ENCODE measurements around the gene RSL1D1.

Gene RSL1D1

DNA sequence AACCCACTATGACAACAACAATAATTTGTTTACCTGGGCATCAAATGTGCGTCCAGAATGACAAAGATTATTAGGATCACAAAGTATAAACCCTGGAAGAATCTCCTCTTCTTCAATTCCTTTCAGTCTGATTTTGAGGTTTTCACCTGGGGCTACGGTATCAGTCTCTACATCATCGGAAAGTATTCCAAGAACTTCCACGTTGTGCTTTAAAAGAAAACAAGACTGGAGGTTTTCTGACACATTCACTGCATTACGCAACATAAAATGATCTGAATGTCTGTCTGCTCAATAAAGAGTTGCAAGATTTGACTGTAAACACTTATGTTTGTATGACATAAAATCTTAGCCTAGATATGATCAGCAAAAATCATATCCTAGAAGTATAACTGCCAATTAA is 26.0 kb upstream of the RSL1D1 start:
- DNase-seq (ENCODE audit: low spot score) (no peak), ATAC-seq (ENCODE audit: low read depth) (no peak)
- Histone ChIP-seq H3K4me3 (ENCODE audit: severe bottlenecking) (no peak overlapping the region), H3K27ac (ENCODE audit: poor library complexity, severe bottlenecking) (no peak overlapping the region), H3K9me3 (ENCODE audit: severe bottlenecking) (no peaks in the 10 kb centered on the region), H3K36me3 (ENCODE audit: low read depth) (peaks cover 100% of the 10 kb centered on the region), H3K4me1 (ENCODE audit: insufficient read depth, poor library complexity, severe bottlenecking) (no peaks in the 10 kb centered on the region), H3K27me3 (ENCODE audit: insufficient read depth, poor library complexity, severe bottlenecking) (no peaks in the 10 kb centered on the region)
- TF ChIP-seq, protein P1, sequence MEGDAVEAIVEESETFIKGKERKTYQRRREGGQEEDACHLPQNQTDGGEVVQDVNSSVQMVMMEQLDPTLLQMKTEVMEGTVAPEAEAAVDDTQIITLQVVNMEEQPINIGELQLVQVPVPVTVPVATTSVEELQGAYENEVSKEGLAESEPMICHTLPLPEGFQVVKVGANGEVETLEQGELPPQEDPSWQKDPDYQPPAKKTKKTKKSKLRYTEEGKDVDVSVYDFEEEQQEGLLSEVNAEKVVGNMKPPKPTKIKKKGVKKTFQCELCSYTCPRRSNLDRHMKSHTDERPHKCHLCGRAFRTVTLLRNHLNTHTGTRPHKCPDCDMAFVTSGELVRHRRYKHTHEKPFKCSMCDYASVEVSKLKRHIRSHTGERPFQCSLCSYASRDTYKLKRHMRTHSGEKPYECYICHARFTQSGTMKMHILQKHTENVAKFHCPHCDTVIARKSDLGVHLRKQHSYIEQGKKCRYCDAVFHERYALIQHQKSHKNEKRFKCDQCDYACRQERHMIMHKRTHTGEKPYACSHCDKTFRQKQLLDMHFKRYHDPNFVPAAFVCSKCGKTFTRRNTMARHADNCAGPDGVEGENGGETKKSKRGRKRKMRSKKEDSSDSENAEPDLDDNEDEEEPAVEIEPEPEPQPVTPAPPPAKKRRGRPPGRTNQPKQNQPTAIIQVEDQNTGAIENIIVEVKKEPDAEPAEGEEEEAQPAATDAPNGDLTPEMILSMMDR (IDR thresholded peaks at IDR 0.05; ENCODE audit: poor library complexity, severe bottlenecking) = no peak

DNA sequence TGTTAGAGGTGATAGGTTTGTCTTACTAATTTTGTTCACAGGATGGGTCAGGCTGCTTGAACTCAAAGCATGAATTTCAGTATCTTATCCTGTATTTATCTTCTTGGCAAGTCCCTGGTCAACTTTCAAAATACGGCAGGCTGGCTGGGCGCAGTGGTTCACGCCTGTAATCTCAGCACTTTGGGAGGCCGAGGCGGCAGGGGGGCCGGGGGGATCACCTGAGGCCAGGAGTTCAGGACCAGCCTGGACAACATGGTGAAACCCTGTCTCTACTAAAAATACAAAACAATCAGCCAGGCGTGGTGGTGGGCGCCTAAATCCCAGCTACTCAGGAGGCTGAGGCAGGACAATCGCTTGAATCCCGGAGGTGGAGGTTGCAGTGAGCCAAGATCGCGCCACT is 25.0 kb upstream of the RSL1D1 start:
- no peak overlapping the region for H3K27ac ChIP-seq (ENCODE audit: poor library complexity, severe bottlenecking)
- no peaks in the 10 kb centered on the region for H3K9me3 ChIP-seq (ENCODE audit: severe bottlenecking)
- no peak overlapping the region for H3K4me3 ChIP-seq (ENCODE audit: severe bottlenecking)
- DNase-seq (ENCODE audit: low spot score) (no peak), ATAC-seq (ENCODE audit: low read depth) (no peak)
- H3K4me1 ChIP-seq (ENCODE audit: insufficient read depth, poor library complexity, severe bottlenecking) = no peaks in the 10 kb centered on the region
- peaks cover 100% of the 10 kb centered on the region for H3K36me3 ChIP-seq (ENCODE audit: low read depth)
- no peaks in the 10 kb centered on the region for H3K27me3 ChIP-seq (ENCODE audit: insufficient read depth, poor library complexity, severe bottlenecking)
- TF ChIP-seq, protein P1 (IDR thresholded peaks at IDR 0.05; ENCODE audit: poor library complexity, severe bottlenecking) = no peak

DNA sequence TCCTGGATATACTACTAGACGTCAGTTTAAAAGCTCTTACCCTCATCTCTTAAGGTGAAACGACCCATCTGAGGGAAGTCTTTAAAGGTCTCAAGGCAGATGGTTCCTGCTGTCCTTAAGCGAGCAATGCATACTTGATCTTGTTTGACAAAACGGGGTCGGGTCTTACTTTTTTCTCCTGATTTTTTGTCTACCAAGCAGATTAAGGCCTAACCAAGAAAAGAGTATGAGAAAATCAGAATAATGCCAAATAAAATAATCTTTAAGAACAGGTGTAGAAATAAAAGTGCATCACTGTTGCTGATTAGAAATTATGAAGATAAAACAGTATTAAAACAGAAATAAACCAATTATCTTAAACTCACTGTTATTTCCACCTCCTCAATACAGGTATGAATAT is 24.4 kb upstream of the RSL1D1 start:
- Histone ChIP-seq H3K9me3 (ENCODE audit: severe bottlenecking) (no peaks in the 10 kb centered on the region), H3K27me3 (ENCODE audit: insufficient read depth, poor library complexity, severe bottlenecking) (no peaks in the 10 kb centered on the region), H3K4me1 (ENCODE audit: insufficient read depth, poor library complexity, severe bottlenecking) (no peaks in the 10 kb centered on the region), H3K36me3 (ENCODE audit: low read depth) (peaks cover 100% of the 10 kb centered on the region), H3K4me3 (ENCODE audit: severe bottlenecking) (no peak overlapping the region), H3K27ac (ENCODE audit: poor library complexity, severe bottlenecking) (no peak overlapping the region)
- TF ChIP-seq, protein P1 (IDR thresholded peaks at IDR 0.05; ENCODE audit: poor library complexity, severe bottlenecking) = no peak
- ATAC-seq (ENCODE audit: low read depth) = no peak
- DNase-seq (ENCODE audit: low spot score) = no peak

DNA sequence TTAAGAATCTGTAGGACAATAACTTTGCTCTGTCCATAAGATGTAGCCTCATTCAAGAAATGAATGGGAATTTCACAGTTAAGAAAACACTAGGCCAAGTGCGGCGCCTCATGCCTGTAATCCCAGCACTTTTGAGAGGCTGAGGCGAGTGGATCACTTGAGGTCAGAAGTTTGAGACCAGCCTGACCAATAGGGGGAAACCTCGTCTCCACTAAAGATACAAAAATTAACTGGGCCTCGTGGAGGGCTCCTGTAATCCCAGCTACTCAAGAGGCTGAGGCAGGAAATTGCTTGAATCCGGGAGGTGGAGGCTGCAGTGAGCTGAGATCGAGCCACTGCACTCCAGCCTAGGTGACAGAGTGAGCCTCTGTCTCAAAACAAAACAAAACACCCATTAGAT is 19.9 kb upstream of the RSL1D1 start:
- H3K27ac ChIP-seq (ENCODE audit: poor library complexity, severe bottlenecking) = no peak overlapping the region
- H3K27me3 ChIP-seq (ENCODE audit: insufficient read depth, poor library complexity, severe bottlenecking) = no peaks in the 10 kb centered on the region
- TF ChIP-seq, protein P1 (IDR thresholded peaks at IDR 0.05; ENCODE audit: poor library complexity, severe bottlenecking) = peak; percentile 12
- H3K9me3 ChIP-seq (ENCODE audit: severe bottlenecking) = no peaks in the 10 kb centered on the region
- H3K36me3 ChIP-seq (ENCODE audit: low read depth) = peaks cover 81% of the 10 kb centered on the region
- H3K4me1 ChIP-seq (ENCODE audit: insufficient read depth, poor library complexity, severe bottlenecking) = peaks cover 4% of the 10 kb centered on the region
- H3K4me3 ChIP-seq (ENCODE audit: severe bottlenecking) = no peak overlapping the region
- DNase-seq (ENCODE audit: low spot score) (no peak), ATAC-seq (ENCODE audit: low read depth) (no peak)

DNA sequence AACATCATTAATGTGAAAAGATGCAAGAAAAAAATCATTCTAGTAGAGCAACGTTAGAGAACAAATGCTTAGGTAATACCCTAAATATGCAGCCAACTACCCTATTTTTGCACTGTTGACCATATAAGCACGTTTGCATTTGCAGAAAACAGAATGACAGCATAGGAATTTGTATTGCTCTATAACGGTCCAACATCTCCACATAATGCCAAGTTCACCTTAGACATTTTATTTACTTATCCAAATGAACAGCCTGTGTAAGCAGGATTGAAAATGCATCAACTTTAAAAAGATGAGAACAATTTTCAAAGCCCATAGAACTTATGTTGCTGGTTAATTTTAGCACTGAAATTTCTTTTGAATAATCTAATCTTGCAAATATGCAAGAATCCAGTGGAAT is 19.1 kb upstream of the RSL1D1 start:
- Histone ChIP-seq H3K4me3 (ENCODE audit: severe bottlenecking) (no peak overlapping the region), H3K4me1 (ENCODE audit: insufficient read depth, poor library complexity, severe bottlenecking) (peaks cover 4% of the 10 kb centered on the region), H3K36me3 (ENCODE audit: low read depth) (peaks cover 73% of the 10 kb centered on the region), H3K27me3 (ENCODE audit: insufficient read depth, poor library complexity, severe bottlenecking) (no peaks in the 10 kb centered on the region), H3K9me3 (ENCODE audit: severe bottlenecking) (no peaks in the 10 kb centered on the region), H3K27ac (ENCODE audit: poor library complexity, severe bottlenecking) (no peak overlapping the region)
- ATAC-seq (ENCODE audit: low read depth) = no peak
- DNase-seq (ENCODE audit: low spot score) = no peak
- TF ChIP-seq, protein P1 (IDR thresholded peaks at IDR 0.05; ENCODE audit: poor library complexity, severe bottlenecking) = no peak

All from RWPE2 (cell line).